Suppressor macrophage (primary cell): ENCODE results near the gene PPM1D.
"Not testable (repeated sequence)": the region's sequence is repeated elsewhere in the genome, so short reads cannot be mapped to it uniquely, and the experiment has no call there.

Experiments
- DNase-seq, 4 experiments: peaks; one replicate each; pipeline ENCODE4 v3.0.0-alpha.2; 2020 to 2022

The PPM1D gene

GRCh38 chr17:60594170-60594569, 5.8 kb upstream of the PPM1D start:
- not testable (repeated sequence) for DNase-seq

GRCh38 chr17:60594734-60595133, 5.3 kb upstream of the PPM1D start:
- no peak for DNase-seq

GRCh38 chr17:60597297-60597696, 2.7 kb upstream of the PPM1D start:
- no peak for DNase-seq

GRCh38 chr17:60598001-60598736, 1.8 kb upstream of the PPM1D start:
- DNase-seq: peak; percentile 44 to 86 (median 74)

- DNase-seq: no peak
These were observed 773 bp upstream of the PPM1D start for GRCh38 chr17:60599220-60599619.

GRCh38 chr17:60600490-60601446, 775 bp downstream of the PPM1D start:
- peak; percentile 85 to 90 (median 87) for DNase-seq

- peak; percentile 64 to 82 (median 73) for DNase-seq
These were observed 1.7 kb downstream of the PPM1D start for GRCh38 chr17:60601447-60602384.

- DNase-seq: peak in 2 of 4 experiments; percentile 19 to 23
These were observed 2.4 kb downstream of the PPM1D start for GRCh38 chr17:60602385-60602742.

GRCh38 chr17:60602871-60603270, 2.9 kb downstream of the PPM1D start:
- DNase-seq: no peak

- DNase-seq: not testable (repeated sequence)
These were observed 3.5 kb downstream of the PPM1D start for GRCh38 chr17:60603477-60603876.

- no peak for DNase-seq
These were observed 4.8 kb downstream of the PPM1D start for GRCh38 chr17:60604686-60605334.

- DNase-seq: no peak
These were observed 6.0 kb downstream of the PPM1D start for GRCh38 chr17:60606036-60606435.

- DNase-seq: no peak
These were observed 10.5 kb downstream of the PPM1D start for GRCh38 chr17:60610473-60610872.

- DNase-seq: not testable (repeated sequence)
These were observed 11.3 kb downstream of the PPM1D start for GRCh38 chr17:60611321-60611720.

- no peak for DNase-seq
These were observed 13.3 kb downstream of the PPM1D start for GRCh38 chr17:60613325-60613724.

GRCh38 chr17:60613796-60614195, 13.8 kb downstream of the PPM1D start:
- DNase-seq: not testable (repeated sequence)

GRCh38 chr17:60614247-60614646, 14.3 kb downstream of the PPM1D start:
- DNase-seq: not testable (repeated sequence)

GRCh38 chr17:60615108-60615507, 15.1 kb downstream of the PPM1D start:
- no peak for DNase-seq

GRCh38 chr17:60615840-60616239, 15.8 kb downstream of the PPM1D start:
- no peak for DNase-seq

- no peak for DNase-seq
These were observed 18.1 kb downstream of the PPM1D start for GRCh38 chr17:60618080-60618479.

- peak in 1 of 4 experiments; percentile 22 for DNase-seq
These were observed 19.0 kb downstream of the PPM1D start for GRCh38 chr17:60618854-60619526.
